Measurements from ENCODE around the gene ZFP91.

Gene ZFP91

GRCh38 chr11:58600510-58600909, 21.6 kb downstream of the ZFP91 start:
- H3K4me3 ChIP-seq (ENCODE audit: low read length): no peak overlapping the region
- no peak for TF ChIP-seq ZNF274 (IDR thresholded peaks at IDR 0.05; ENCODE audit: low read depth, low read length)

- no peak overlapping the region for H3K4me3 ChIP-seq (ENCODE audit: low read length)
- TF ChIP-seq ZNF274 (IDR thresholded peaks at IDR 0.05; ENCODE audit: low read depth, low read length): no peak
These were observed 28.3 kb downstream of the ZFP91 start for GRCh38 chr11:58606930-58607714.

DNA sequence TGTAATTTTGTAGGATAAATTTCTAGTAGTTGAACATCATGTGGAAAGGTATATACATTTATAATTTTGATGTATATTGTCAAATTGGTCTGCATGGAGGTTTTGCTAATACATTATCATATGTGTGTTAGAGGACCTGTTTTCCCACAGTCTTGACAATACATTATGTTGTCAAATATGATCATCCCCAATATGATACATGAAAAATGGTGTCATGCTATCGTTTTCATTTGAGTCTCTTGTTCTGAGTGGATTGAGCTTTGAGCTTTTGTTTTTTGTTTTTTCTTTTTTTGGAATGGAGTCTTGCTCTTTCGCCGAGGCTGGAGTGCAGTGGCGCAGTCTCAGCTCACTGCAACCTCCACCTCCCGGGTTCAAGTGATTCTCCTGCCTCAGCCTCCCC, 29.5 kb downstream of the ZFP91 start:
- TF ChIP-seq ZNF274 (IDR thresholded peaks at IDR 0.05; ENCODE audit: low read depth, low read length): no peak
- no peak overlapping the region for H3K4me3 ChIP-seq (ENCODE audit: low read length)

DNA sequence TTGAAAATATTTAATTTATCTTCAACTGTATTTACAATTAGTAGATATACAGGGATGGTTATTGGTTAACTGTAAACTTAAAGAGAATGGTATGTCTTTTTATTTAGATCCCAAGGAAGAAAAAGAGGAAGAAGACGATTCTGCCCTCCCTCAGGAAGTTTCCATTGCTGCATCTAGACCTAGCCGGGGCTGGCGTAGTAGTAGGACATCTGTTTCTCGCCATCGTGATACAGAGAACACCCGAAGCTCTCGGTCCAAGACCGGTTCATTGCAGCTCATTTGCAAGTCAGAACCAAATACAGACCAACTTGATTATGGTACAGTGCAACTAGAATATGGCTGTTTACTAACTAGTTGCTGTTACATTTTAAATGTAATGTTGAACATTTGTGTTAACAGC, 30.9 kb downstream of the ZFP91 start:
- no peak for TF ChIP-seq ZNF274 (IDR thresholded peaks at IDR 0.05; ENCODE audit: low read depth, low read length)
- no peak overlapping the region for H3K4me3 ChIP-seq (ENCODE audit: low read length)

GRCh38 chr11:58613228-58613627, 34.4 kb downstream of the ZFP91 start:
- TF ChIP-seq ZNF274 (IDR thresholded peaks at IDR 0.05; ENCODE audit: low read depth, low read length): no peak
- no peak overlapping the region for H3K4me3 ChIP-seq (ENCODE audit: low read length)

DNA sequence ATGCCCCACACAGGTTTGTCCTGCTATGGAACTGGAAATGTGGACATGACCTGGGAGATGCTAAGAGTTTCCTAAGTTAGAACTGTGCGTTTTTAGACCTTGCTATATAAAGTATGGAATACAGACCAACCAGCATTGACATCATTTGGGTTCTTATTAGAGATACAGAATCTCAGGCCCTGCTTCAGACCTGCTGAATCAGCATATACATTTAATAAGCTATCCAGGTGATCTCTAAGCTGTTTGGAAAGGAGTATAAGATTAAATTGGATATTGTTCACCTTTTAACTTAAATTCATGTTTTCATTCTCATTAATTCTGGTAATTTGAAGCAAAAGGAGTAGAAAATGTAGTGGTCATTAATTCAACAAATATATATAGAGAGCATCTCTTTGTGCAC, 36.7 kb downstream of the ZFP91 start:
- TF ChIP-seq ZNF274 (IDR thresholded peaks at IDR 0.05; ENCODE audit: low read depth, low read length): no peak
- no peak overlapping the region for H3K4me3 ChIP-seq (ENCODE audit: low read length)

DNA sequence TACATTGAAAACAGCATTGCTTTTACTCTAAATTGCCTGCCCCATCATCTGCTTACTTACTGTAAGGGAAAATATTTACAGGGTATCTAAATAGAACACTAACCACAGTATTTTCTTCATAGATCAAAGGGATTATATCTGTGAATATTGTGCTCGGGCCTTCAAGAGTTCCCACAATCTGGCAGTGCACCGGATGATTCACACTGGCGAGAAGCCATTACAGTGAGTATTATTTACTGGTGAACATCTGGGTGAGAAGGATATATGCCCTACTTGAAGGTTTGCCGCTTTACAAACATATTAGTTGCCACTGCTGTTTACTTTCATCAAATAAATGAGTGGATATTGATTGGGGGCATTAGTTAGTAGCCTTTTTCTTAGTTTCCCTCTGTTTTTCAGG, 37.7 kb downstream of the ZFP91 start:
- no peak overlapping the region for H3K4me3 ChIP-seq (ENCODE audit: low read length)
- TF ChIP-seq ZNF274 (IDR thresholded peaks at IDR 0.05; ENCODE audit: low read depth, low read length): no peak

GRCh38 chr11:58617976-58618557, 39.2 kb downstream of the ZFP91 start:
- TF ChIP-seq ZNF274 (IDR thresholded peaks at IDR 0.05; ENCODE audit: low read depth, low read length): no peak

DNA sequence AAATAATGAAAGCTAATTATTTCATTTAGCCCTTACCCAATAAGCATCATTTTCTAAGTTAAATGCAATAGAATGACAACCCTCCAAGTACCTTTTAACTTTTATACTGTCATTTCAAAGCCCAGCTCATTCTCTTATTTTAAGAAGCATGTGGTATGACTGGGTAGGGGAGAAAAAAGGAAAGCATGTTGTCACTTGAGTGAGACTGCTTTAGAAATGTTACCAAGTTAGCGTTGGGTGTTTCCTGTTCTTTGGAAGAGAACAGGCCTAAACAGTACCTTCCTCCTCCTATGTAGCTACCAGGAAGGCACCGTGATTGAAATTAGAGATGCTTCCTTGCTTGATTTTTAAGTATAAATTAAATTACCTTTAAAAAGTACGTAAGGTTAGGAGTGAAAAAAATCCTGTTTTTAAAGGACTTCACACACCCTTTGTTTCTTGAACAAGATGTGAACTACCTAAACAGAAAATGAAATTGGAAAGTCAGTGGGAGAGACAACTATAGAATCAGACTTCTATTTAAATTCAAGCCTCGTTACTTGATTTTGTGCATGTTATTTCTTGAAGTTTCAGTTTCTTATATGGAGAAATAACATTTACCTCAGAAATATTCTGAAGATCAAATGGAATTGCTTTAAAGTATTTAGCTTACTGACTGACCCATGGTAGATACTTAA, 42.9 kb downstream of the ZFP91 start:
- TF ChIP-seq ZNF274 (IDR thresholded peaks at IDR 0.05; ENCODE audit: low read depth, low read length): no peak
- H3K4me3 ChIP-seq (ENCODE audit: low read length): no peak overlapping the region

More at GRCh38 chr11:58617976-58618557, 39.2 kb downstream of the ZFP91 start:
- H3K4me3 ChIP-seq (ENCODE audit: low read length): no peak overlapping the region

GRCh38 chr11:58622344-58622743, 43.5 kb downstream of the ZFP91 start, which contains the start of gene CNTF:
Gene CNTF, plus strand, starts transcription at chr11:58622665. Its CDS starts 88 bp downstream, at chr11:58622753.
- no peak within 1 kb of the TSS for H3K4me3 ChIP-seq (ENCODE audit: low read length)
- TF ChIP-seq ZNF274 (IDR thresholded peaks at IDR 0.05; ENCODE audit: low read depth, low read length): no peak

DNA sequence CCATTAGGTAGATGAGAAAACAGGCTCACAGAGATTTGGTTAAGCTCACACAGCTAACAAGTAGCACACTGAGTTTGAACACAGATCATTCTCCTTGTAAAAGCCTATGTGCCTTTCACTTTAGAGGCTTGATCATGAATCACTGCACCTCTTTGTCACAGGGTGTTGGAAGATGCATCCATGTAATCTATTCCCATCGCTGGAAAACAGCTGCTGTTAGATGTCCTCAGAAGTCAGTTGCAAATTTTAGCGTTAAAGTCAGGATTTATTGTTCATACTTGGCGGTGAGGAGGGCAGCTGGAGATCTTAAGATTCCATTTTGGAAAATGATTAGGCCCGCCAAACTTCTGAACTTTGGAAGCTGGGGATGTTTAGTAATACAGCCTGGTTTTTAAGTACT, 46.2 kb downstream of the ZFP91 start:
- no peak overlapping the region for H3K4me3 ChIP-seq (ENCODE audit: low read length)
- TF ChIP-seq ZNF274 (IDR thresholded peaks at IDR 0.05; ENCODE audit: low read depth, low read length): no peak

DNA sequence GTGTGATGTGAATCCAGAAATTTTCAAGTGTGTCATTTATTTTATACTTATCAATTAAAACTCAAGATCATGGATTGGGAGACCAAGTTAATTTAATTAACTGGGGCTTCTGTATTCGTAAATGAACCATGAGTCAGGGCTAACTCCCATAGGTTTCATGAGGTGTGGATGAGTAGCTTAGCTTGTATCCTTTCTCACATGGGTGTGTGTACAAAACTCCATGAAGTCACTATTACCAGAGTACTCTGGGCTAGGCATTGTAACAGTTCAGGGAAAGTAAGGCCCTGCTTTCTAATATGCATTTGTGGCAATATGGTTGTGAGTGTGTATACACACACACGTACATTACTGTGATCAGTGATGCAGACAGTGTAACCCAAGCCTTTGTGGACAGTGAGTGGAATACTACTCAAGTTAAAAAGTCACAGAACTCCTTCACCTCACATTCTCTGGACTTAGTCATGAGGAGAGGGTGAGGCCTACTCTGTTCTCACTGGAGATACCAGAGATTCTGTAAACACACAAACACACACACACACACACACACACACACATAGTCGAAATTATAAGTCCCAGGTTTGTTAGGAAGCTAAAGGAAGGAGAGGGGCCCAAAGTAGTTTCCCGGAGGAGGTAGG, 47.1 kb downstream of the ZFP91 start:
- no peak for TF ChIP-seq ZNF274 (IDR thresholded peaks at IDR 0.05; ENCODE audit: low read depth, low read length)

DNA sequence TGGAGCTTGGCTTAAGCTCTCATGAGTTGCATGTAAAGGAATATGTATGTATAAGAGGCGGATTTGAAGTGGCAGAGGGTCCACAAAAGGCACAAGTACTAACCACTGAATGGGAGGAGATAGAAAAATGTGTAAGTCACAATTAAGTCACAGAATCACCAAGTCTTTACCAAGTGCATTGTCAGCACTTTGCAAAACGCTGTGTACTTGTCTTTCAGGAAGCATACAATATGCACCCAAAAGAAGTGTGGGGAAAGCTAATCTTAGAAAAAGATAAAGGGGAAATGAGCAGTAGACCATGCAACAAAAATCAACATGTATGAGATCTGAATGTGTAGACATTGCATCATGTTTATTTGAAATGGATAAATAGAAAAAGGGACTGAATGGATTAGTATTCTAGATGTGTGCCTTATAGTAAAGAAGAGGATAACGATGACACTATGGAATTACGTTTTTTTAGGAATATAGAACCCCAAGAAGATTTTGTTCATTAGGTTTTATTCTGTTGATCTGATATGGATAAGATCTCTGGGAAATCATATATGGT, 48.1 kb downstream of the ZFP91 start:
- TF ChIP-seq ZNF274 (IDR thresholded peaks at IDR 0.05; ENCODE audit: low read depth, low read length): no peak
- H3K4me3 ChIP-seq (ENCODE audit: low read length): no peak overlapping the region

More for the DNA sequence above, 47.1 kb downstream of the ZFP91 start:
- no peak overlapping the region for H3K4me3 ChIP-seq (ENCODE audit: low read length)

DNA sequence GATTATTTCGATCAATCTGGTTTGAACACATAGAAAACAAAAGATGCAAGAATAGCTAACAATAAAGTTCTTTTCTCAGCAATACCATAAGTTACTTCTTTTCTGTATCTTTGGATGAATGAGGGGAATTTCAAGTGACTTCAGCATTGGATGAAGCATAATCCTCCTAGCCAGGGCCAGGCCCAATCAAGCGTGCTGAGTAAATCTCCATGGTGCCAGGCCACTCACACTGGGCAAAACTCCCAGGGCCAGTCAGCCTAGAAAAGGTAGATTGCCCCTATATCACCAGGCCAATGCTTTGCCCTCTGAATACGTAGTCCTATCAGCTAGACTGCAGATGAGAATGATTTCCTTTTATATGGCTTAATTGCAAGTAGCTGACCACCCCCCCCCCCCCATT, 49.6 kb downstream of the ZFP91 start:
- TF ChIP-seq ZNF274 (IDR thresholded peaks at IDR 0.05; ENCODE audit: low read depth, low read length): no peak
- no peak overlapping the region for H3K4me3 ChIP-seq (ENCODE audit: low read length)
